ENCODE measurements around the gene SCYL3.

GRCh38 chr1:169929210-169929526 is 35.5 kb upstream of the SCYL3 start:
- TF ChIP-seq EZH2 (IDR thresholded peaks at IDR 0.05; ENCODE audit: low read depth, unreplicated experiment), result no peak
- TF ChIP-seq CTCF (conservative IDR thresholded peaks at IDR 0.05; ENCODE audit: low read depth in 2 of 2), result no peak
- no peak for TF ChIP-seq POLR2AphosphoS5 (IDR thresholded peaks at IDR 0.05; ENCODE audit: low read depth)
- no peak for TF ChIP-seq ETS1 (IDR thresholded peaks at IDR 0.05)
- TF ChIP-seq REST (IDR thresholded peaks at IDR 0.05; ENCODE audit: unreplicated experiment), result no peak
- no peak for TF ChIP-seq CREB1 (CRISPR knock-in tag; IDR thresholded peaks at IDR 0.05; ENCODE audit: low read depth)
- no peak for TF ChIP-seq EZH2phosphoT487 (IDR thresholded peaks at IDR 0.05; ENCODE audit: unreplicated experiment)
- TF ChIP-seq JUNB (IDR thresholded peaks at IDR 0.05; ENCODE audit: unreplicated experiment), result no peak
- no peak for TF ChIP-seq ZNF462 (CRISPR knock-in tag; IDR thresholded peaks at IDR 0.05)
- no peak for TF ChIP-seq ZNF114 (CRISPR knock-in tag; IDR thresholded peaks at IDR 0.05)
- no peak for TF ChIP-seq NANOG (IDR thresholded peaks at IDR 0.05; ENCODE audit: borderline replicate concordance)
- TF ChIP-seq STAT1 (IDR thresholded peaks at IDR 0.05; ENCODE audit: unreplicated experiment), result no peak
